Vagina (tissue), 2 donors: ENCODE results near the gene FIBCD1.

ENCODE experiments used
- CTCF ChIP-seq, 3 experiments: fragments of 450-650 bp in 2 of 3; fragments of 200-600 bp in 1 of 3; sonication (generic) in 1 of 3; IDR thresholded peaks; one replicate each; pipeline ENCODE4 v1.5.1; 2017 to 2019; ENCODE audit warnings: antibody characterized with exemption in 3 of 3, mild to moderate bottlenecking in 2 of 3, moderate library complexity in 2 of 3
- POLR2A ChIP-seq, 2 donors: fragments of 450-650 bp; IDR thresholded peaks; one replicate each; pipeline ENCODE4 v1.6.1; 2017; ENCODE audit warnings: antibody characterized with exemption in 2 of 2, mild to moderate bottlenecking in 2 of 2, moderate library complexity in 2 of 2

GRCh38 chr9:130936285-130937117 is 2.5 kb downstream of the FIBCD1 start:
- TF ChIP-seq CTCF (IDR thresholded peaks at IDR 0.05) (no peak), POLR2A (IDR thresholded peaks at IDR 0.05) (no peak)
